Astrocyte of the spinal cord (primary cell): Measurements from ENCODE around the gene GPX3.

Source experiments
- DNase-seq: peaks from one replicate; pipeline ENCODE4 v3.0.0; 2011; ENCODE audit warnings: low read depth, low spot score
- H3K4me3 ChIP-seq: 2 replicates; pipeline ENCODE4 v1.5.1; 2011; ENCODE audit warnings: low read depth, mild to moderate bottlenecking, low read length, moderate library complexity
- in situ Hi-C: cut with HindIII; loops from 2 replicates; pipeline ENCODE4 v1.10.0; 2017; ENCODE audit warnings: low sequenced_read_pairs
- TF ChIP-seq, protein P1 (sequence below): IDR thresholded peaks from 2 replicates; pipeline ENCODE4 v1.5.1; 2012; ENCODE audit warnings: low read depth, mild to moderate bottlenecking, low read length, inconsistent platforms

Gene GPX3

DNA sequence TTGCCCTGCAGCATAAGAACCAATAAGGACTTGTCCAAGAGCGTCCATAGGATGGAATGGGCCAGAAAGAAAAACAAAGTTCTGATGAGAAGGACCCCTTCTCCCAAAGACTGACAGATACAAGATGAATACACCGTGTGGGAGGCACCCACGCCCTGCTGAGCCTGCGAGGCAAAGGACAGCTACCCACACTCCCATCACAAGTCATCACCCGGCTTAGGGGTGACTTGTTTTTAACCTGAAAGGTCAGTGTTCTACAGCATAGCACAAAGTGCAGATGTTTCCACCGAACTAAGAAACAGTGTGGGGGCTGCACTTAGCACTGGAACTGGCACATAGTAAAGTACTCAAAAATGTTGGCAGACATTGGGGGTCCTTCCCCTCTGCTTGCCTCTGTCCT lies 46.5 kb downstream of the GPX3 start:
- in situ Hi-C loops, result no loop called here
- H3K4me3 ChIP-seq, result no peak overlapping the region
- TF ChIP-seq, protein P1, sequence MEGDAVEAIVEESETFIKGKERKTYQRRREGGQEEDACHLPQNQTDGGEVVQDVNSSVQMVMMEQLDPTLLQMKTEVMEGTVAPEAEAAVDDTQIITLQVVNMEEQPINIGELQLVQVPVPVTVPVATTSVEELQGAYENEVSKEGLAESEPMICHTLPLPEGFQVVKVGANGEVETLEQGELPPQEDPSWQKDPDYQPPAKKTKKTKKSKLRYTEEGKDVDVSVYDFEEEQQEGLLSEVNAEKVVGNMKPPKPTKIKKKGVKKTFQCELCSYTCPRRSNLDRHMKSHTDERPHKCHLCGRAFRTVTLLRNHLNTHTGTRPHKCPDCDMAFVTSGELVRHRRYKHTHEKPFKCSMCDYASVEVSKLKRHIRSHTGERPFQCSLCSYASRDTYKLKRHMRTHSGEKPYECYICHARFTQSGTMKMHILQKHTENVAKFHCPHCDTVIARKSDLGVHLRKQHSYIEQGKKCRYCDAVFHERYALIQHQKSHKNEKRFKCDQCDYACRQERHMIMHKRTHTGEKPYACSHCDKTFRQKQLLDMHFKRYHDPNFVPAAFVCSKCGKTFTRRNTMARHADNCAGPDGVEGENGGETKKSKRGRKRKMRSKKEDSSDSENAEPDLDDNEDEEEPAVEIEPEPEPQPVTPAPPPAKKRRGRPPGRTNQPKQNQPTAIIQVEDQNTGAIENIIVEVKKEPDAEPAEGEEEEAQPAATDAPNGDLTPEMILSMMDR, result no peak
- no peak for DNase-seq

DNA sequence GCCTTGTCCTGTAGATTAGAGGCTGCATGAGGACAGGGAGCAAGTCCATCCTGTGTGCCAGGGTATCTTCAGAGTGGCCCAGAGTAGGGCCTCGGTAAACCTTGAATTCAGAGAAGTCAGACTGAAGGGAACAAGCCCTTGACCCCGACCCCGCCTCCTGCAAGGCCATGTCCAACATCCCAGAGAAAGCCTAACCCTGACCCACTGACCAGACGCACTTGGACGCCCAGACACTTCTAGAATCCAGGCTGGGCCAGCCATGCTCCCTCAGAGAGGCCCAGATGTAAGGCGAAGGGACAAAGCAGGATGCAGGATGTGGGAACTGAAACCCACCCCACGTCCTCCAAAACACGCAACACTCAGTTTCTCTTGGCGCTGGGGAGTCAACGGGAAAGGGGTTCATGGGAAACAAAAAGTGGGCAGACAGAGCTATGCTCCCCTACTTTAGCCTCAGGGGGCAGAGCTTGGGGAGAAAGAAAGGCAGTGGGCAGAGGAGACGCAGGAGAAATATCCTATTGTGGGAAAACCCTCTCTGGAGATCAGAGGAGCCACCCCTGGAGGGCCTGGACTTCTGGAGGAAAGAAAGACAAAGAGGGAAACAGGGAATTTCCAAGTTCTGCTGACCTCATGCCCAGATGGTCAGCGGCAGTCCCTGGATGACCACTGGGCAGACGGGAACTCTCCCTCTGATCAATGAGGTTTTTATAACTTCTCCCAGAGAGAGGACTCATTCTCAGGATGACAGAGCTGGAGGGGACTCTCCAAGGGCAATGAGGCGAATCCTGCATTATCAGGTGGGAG lies 47.4 kb downstream of the GPX3 start:
- H3K4me3 ChIP-seq, result no peak overlapping the region
- in situ Hi-C loops, result no loop called here
- DNase-seq, result no peak
- TF ChIP-seq, protein P1, result no peak

DNA sequence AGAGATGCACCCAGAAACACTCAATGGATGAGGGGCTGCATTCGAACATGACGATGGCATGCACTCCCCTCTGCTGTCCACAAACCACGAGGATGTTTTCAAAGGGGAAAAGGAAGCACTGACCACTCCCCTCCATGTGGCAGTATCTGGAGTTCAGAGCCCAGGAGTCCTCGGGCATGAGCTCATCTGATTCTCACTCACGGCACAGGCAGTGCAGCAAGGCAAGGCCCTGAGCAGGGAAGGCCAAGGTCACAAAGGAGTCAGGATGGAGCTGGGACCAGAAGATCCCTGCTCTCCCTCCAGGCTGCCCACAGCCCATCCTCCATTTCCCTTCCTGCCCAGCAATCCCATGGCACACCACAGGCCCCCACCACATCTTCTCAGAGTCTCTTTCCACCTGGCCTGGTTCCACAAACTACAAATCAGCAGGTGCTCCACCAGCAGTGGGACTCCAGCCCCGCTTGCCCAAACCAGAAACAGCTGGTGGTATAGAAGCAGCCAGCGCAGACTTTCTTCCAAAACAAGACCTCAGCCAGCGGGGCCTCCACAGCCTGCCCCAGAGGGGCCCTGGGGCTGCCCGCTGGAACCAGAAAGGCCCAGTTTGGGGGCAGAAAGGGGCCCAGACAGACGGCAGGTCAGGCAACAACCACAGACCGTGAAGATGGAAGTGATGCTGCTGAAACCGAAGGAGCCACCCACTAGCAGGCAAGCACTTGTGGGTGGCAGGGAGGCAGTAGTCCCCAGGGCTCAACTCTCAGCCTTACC lies 48.2 kb downstream of the GPX3 start:
- TF ChIP-seq, protein P1, result no peak
- peak; percentile 39 for DNase-seq
- in situ Hi-C loops, result no loop called here
- H3K4me3 ChIP-seq, result no peak overlapping the region

DNA sequence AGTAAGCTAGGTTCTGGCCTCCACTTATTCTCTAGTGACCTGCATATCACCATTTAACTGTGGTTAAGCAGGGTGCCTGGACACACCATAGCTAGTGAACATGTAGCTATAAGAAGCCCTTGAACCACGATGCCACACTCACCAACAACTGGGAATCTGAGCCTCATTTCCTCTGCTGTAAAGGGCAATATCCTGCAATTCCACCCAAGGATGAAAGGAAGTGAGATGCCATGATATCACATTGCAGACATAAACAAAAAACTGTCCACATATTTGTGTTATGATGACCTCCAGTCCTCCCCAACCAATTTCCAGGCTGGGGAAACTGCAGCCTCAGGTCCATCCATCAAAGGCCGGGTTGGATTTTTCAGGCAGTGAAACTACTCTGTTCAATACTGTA lies 50.1 kb downstream of the GPX3 start:
- TF ChIP-seq, protein P1, result no peak
- no peak overlapping the region for H3K4me3 ChIP-seq
- DNase-seq, result no peak
- in situ Hi-C loops, result no loop called here

DNA sequence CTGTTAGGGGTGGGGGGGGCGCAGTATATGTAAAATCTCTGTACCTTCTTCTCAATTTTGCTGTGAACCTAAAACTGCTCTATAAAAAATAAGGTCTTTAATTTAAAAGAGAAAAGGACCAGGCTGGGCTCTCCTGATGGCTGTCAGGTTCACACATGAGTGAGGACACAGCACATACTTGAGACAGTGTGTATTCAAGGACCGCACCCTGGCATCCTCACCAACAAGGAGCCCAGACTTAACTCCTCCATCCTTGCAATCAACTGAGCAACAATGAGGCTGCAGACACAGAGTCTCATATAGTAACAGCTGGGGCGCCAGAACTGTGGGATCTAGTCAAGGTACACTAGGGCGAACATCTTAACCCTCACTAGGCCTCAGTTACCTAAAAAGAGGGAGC lies 50.6 kb downstream of the GPX3 start:
- no peak overlapping the region for H3K4me3 ChIP-seq
- TF ChIP-seq, protein P1, result no peak
- in situ Hi-C loops, result no loop called here
- no peak for DNase-seq

DNA sequence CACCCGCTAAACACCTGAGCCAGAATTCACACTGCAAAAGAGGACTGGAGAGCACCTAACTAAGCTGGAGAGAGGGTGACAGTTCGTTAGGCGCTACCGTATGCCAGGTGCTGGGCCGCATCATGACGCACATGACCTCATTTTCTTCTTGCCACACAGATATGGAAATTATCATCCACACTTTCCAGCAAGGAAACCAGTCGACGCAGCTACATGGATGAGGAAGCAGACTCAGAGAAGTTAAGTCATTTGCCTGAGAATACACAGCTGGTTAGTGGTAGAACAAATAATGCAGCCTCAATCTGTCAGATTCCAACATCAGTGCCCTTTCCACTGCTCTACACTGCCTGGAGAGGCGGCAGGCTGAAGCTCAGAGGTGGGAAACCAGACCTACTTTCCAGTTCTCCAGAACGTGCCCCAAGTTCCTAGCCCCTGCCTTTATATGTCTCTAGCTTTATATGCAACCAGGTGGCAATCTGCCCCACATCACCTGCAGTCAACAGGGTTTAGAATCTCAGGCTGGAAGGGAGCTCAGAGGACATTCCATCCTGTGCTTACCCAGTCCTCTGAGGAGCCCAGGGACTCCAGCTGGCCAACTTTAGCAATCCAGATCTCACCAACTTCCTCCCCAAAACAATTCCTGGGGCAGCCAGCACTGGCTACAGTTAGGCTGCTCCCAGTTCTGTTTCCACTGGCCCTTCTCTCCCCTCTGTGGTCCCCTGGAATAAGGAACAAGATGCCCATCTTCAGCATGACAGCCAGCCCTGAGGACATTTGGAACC lies 51.6 kb downstream of the GPX3 start:
- no peak overlapping the region for H3K4me3 ChIP-seq
- in situ Hi-C loops, result no loop called here
- TF ChIP-seq, protein P1, result no peak
- DNase-seq, result no peak
